Stimulated activated CD8-positive, alpha-beta memory T cell treated with anti-CD3 and anti-CD28 coated beads, Interleukin-4, amount 100 ng/mL, for 48 hours (primary cell): ENCODE measurements around the gene WNT11.
"Not testable (repeated sequence)": the region's sequence is repeated elsewhere in the genome, so short reads cannot be mapped to it uniquely, and the experiment has no call there.

Experiments used
- DNase-seq: peaks from one replicate; pipeline ENCODE4 v3.0.0-alpha.2; 2020

WNT11 gene

GRCh38 chr11:76200006-76200940, 6.0 kb downstream of the WNT11 start:
- no peak for DNase-seq

- DNase-seq: not testable (repeated sequence)
Observed at GRCh38 chr11:76198691-76199090, 7.6 kb downstream of the WNT11 start.

GRCh38 chr11:76197941-76198640, 8.2 kb downstream of the WNT11 start:
- DNase-seq: no peak

DNA sequence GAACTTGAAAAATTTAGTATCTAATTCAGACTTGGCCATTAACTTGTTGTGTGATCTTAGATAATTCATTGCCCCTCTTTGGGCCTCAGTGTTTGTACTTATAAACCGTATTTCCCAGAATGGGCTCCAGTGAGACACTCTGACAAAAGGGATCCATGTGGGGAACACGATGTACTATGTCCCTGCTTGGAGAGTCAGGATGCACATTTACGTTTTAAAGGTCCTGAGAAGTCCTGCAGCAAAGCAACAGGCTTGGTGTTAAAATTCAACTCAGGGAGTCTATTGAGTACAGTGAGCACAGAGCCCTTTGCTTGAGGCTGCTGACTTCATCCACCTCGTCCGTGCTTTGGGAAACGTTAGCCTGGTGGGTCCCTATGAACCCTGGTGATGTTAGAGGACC, 9.0 kb downstream of the WNT11 start:
- no peak for DNase-seq

- DNase-seq: no peak
Observed at GRCh38 chr11:76196849-76197248, 9.5 kb downstream of the WNT11 start.

- no peak for DNase-seq
Observed at GRCh38 chr11:76194872-76195668, 11.2 kb downstream of the WNT11 start.

DNA sequence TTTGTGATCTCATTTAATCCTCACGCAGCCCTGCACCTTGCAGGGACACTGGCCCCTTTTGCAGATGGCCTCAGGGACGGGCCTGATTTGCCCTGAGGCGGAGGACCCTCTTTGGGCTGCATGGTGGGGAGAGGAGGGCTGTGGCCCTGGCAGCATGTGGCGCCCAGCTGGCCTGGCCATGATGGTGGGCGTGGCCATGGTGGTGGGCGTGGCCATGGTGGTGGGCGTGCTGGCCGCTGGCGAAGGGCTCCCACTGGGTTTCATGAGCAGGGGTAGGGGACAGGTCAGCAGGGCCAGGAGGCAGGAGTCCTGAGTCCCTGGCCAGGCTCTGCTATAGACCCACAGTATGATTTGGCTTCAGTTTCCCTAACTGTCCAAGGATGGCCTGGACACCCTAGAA, 13.1 kb downstream of the WNT11 start:
- no peak for DNase-seq

DNA sequence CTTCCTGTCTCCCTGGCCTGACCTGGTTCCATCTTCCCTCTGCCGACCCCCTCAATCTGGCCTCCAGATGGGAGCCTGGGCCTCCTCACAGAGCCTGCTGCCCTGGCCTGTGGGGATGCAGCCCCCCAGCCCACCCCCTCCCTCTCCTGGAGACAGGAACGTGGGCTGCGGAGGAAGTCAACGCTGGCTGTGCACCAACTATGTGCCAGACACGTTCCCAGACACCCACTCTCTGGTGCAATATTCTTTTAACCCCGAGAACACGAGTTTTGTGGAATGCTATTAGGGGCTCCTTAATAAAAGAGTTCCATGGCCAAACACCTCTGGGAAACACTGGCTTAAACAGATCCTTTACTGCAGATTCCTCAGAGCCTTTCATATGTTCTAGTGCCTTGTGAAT, 15.9 kb downstream of the WNT11 start:
- no peak for DNase-seq

GRCh38 chr11:76189682-76190081, 16.6 kb downstream of the WNT11 start:
- DNase-seq: no peak

- DNase-seq: no peak
Observed at GRCh38 chr11:76188873-76189272, 17.4 kb downstream of the WNT11 start.

DNA sequence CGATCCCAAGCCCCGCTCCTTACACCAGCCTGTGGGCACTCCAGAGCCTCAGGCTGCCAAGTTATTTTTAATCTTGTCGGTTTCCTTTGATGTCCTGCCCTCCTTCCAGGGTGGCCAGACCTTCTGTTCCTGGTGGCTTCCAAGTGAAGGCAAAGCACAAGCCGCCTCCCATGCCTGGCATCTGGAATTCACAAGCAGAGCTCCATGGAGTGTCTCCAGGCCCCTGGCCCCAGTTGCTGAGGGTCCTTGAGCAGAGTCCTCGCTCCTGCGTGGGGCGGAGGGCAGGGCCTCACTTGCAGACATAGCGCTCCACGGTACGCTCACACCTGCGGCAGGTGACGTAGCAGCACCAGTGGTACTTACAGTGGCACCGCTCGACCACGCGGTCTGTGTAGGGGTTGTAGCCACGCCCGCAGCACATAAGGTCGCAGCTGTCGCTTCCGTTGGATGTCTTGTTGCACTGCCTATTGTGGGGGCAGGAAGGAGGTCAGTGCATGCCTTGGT, 19.5 kb downstream of the WNT11 start:
- DNase-seq: no peak

- no peak for DNase-seq
Observed at GRCh38 chr11:76185931-76186401, 20.3 kb downstream of the WNT11 start.

- no peak for DNase-seq
Observed at GRCh38 chr11:76185511-76185910, 20.8 kb downstream of the WNT11 start.

DNA sequence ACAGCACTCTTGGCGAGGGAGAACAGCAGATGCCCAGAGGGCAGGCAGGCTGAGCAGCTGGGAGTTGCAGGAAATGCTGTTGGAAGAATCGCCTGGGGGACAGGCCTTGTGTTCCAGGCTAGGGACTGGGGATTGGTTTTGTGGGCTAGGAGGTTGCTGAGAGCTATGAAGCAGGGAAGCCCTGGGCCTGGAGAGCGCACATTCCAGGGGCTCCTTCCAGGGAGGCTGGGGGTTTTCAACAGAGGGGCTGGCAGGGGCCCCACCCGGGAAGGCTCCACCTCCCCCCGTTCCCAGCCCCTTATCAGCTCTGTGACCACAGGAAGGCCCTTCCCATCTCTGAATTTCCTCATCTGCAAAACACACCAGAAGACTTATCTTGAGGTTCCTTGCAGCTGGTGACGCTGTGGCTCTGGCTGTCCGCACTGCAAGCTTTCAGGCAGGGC, 21.7 kb downstream of the WNT11 start:
- no peak for DNase-seq

GRCh38 chr11:76181371-76181770, 24.9 kb downstream of the WNT11 start:
- DNase-seq: no peak

- DNase-seq: no peak
Observed at GRCh38 chr11:76179147-76179546, 27.2 kb downstream of the WNT11 start.

DNA sequence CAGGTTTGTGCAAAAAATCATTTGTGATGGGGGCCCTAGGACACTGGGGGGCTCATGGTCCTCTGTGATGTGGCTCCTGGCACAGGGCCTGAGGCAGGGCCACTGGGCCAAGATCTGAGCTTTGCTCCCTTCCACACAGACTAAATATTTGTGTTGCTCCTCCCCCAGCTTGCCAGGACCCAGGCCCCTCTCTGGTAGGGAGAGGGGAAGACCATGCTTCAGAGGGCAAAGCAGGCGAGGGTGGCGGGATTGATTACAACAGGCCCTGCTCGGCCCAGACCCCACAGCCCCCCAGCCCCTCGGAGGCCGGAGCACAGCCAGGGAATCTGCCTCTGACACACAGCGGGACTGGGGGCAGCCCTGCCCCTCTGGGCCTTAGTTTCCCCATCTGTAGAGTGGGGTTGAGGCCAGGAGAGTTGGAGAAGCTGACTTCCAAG, 29.0 kb downstream of the WNT11 start:
- DNase-seq: no peak

DNA sequence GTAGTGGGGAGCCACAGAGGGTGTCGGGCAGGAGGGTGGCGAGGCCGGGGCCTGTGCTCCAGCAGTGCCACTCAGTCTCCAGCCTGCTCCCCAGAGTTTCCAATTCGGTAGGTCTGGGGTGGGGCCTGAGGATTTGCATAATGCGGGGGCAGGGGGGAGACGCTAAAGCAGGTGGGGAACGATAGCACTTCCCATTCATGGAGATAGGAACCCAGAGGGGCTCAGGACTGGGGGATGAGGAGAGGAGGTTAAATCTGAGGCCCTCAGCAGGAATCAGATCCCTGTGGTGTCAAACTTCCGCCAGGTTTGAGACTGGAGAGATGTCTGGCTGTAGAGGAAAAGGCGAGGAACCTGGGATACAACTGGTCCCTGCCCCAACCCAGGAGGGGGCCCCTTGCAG, 29.8 kb downstream of the WNT11 start:
- no peak for DNase-seq

- DNase-seq: no peak
Observed at GRCh38 chr11:76175783-76176182, 30.5 kb downstream of the WNT11 start.

- DNase-seq: no peak
Observed at GRCh38 chr11:76174330-76174729, 32.0 kb downstream of the WNT11 start.

GRCh38 chr11:76173663-76174062, 32.6 kb downstream of the WNT11 start:
- no peak for DNase-seq

- no peak for DNase-seq
Observed at GRCh38 chr11:76172583-76172982, 33.7 kb downstream of the WNT11 start.

DNA sequence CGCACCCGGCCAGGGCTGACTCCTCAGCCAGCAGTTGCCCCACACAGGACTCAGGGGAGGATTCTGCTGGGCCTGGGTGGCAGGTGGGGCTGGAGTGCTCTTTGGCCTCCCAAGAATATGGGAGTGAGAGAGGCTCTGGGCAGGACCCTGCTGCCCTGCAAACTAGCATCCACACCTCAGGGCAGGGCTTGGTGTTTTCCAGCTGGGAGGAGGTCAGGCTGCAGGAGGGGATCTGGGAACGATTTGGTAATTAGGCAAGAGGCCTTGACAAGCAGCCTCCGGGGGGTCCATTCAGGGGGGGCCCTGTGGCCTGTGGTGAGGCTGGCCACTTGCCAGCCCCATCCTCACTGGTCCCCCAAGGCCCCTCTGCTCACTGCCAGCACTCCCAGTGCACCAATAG, 35.8 kb downstream of the WNT11 start:
- no peak for DNase-seq
